H9 (cell line): ENCODE measurements around the gene KCNIP4. TPM values are rescaled to one million over a fixed set of nuclear protein-coding genes. Genes with fewer than 3 reads are reported as not detected.

Experiments
- DNase-seq: peaks from one replicate; pipeline ENCODE4 v3.0.0-alpha.2; 2017
- H2AFZ ChIP-seq: one replicate; pipeline ENCODE4 v1.6.1; 2013; ENCODE audit warnings: mild to moderate bottlenecking, low read length, control low read depth, moderate library complexity
- H2AK5ac ChIP-seq: 2 replicates; pipeline ENCODE4 v1.6.1; 2013; ENCODE audit warnings: low read length, control low read depth, mixed read lengths; ENCODE audit not compliant: insufficient read length
- H2BK120ac ChIP-seq: one replicate; pipeline ENCODE4 v1.6.1; 2013; ENCODE audit warnings: low read depth, mild to moderate bottlenecking, low read length, control low read depth, inconsistent platforms; ENCODE audit not compliant: poor library complexity, severe bottlenecking
- H2BK12ac ChIP-seq: 2 replicates; pipeline ENCODE4 v1.6.1; 2013; ENCODE audit warnings: low read length, control low read depth, mixed read lengths, low read depth; ENCODE audit not compliant: insufficient read length
- H2BK15ac ChIP-seq: 2 replicates; pipeline ENCODE4 v1.6.1; 2013; ENCODE audit warnings: low read depth, low read length, control low read depth
- H2BK20ac ChIP-seq: one replicate; pipeline ENCODE4 v1.6.1; 2013; ENCODE audit warnings: low read depth, mild to moderate bottlenecking, low read length, control low read depth, inconsistent platforms; ENCODE audit not compliant: poor library complexity, severe bottlenecking
- H2BK5ac ChIP-seq: 2 replicates; pipeline ENCODE4 v1.6.1; 2013; ENCODE audit warnings: low read length, control low read depth, mixed read lengths; ENCODE audit not compliant: insufficient read length
- H3K14ac ChIP-seq: 2 replicates; pipeline ENCODE4 v1.6.1; 2013; ENCODE audit warnings: low read length, control low read depth; ENCODE audit not compliant: insufficient read depth
- H3K18ac ChIP-seq: 2 replicates; pipeline ENCODE4 v1.6.1; 2013; ENCODE audit warnings: low read depth, mild to moderate bottlenecking, mixed read lengths, low read length, control low read depth; ENCODE audit not compliant: insufficient read length
- H3K23ac ChIP-seq: 2 replicates; pipeline ENCODE4 v1.6.1; 2013; ENCODE audit warnings: low read length, control low read depth, mixed read lengths, low read depth; ENCODE audit not compliant: insufficient read length
- H3K23me2 ChIP-seq: 2 replicates; pipeline ENCODE4 v1.6.1; 2013; ENCODE audit warnings: low read depth, mild to moderate bottlenecking, mixed read lengths, low read length, control low read depth; ENCODE audit not compliant: insufficient read length, poor library complexity, severe bottlenecking
- H3K27ac ChIP-seq: 2 replicates; pipeline ENCODE4 v1.5.1; 2013; ENCODE audit warnings: low read length, control low read depth, mixed read lengths, low read depth; ENCODE audit not compliant: insufficient read length
- H3K27me3 ChIP-seq: 2 replicates; pipeline ENCODE4 v1.6.1; 2013; ENCODE audit warnings: low read length, control low read depth, inconsistent platforms; ENCODE audit not compliant: insufficient read depth
- H3K4ac ChIP-seq: 2 replicates; pipeline ENCODE4 v1.6.1; 2013; ENCODE audit warnings: low read depth, mild to moderate bottlenecking, control low read depth, inconsistent platforms, low read length, moderate library complexity
- H3K4me1 ChIP-seq: 2 replicates; pipeline ENCODE4 v1.6.1; 2013; ENCODE audit warnings: low read length, control low read depth, inconsistent platforms; ENCODE audit not compliant: insufficient read depth
- H3K4me2 ChIP-seq: 2 replicates; pipeline ENCODE4 v1.6.1; 2013; ENCODE audit warnings: low read length, control low read depth, mixed read lengths; ENCODE audit not compliant: insufficient read length, insufficient read depth
- H3K56ac ChIP-seq: 2 replicates; pipeline ENCODE4 v1.6.1; 2013; ENCODE audit warnings: low read depth, mild to moderate bottlenecking, mixed read lengths, low read length, control low read depth; ENCODE audit not compliant: insufficient read length
- H3K79me1 ChIP-seq: 2 replicates; pipeline ENCODE4 v1.6.1; 2013; ENCODE audit warnings: low read depth, mild to moderate bottlenecking, moderate library complexity, low read length, control low read depth, inconsistent platforms; ENCODE audit not compliant: insufficient read depth, poor library complexity, severe bottlenecking
- H3K79me2 ChIP-seq: 2 replicates; pipeline ENCODE4 v1.6.1; 2013; ENCODE audit warnings: low read length, control low read depth, inconsistent platforms; ENCODE audit not compliant: insufficient read depth
- H3K9ac ChIP-seq: 2 replicates; pipeline ENCODE4 v1.6.1; 2013; ENCODE audit warnings: low read length, control low read depth, mixed read lengths; ENCODE audit not compliant: insufficient read length; ENCODE audit errors: extremely low read depth
- H3K9me3 ChIP-seq: one replicate; pipeline ENCODE4 v1.6.1; 2013; ENCODE audit warnings: low read depth, low read length, inconsistent platforms; ENCODE audit not compliant: control insufficient read depth
- H3T11ph ChIP-seq: one replicate; pipeline ENCODE4 v1.6.1; 2013; ENCODE audit warnings: mild to moderate bottlenecking, low read length, control low read depth, inconsistent platforms
- H4K20me1 ChIP-seq: one replicate; pipeline ENCODE4 v1.6.1; 2013; ENCODE audit not compliant: control insufficient read depth, insufficient read length, insufficient read depth
- H4K5ac ChIP-seq: 2 replicates; pipeline ENCODE4 v1.6.1; 2013; ENCODE audit warnings: low read depth, mild to moderate bottlenecking, mixed read lengths, low read length, control low read depth; ENCODE audit not compliant: insufficient read length
- H4K8ac ChIP-seq: replicated peaks from 2 replicates; pipeline ENCODE4 v1.6.1; 2013; ENCODE audit warnings: low read length, control low read depth, mixed read lengths, low read depth; ENCODE audit not compliant: insufficient read length
- H4K91ac ChIP-seq: 2 replicates; pipeline ENCODE4 v1.6.1; 2013; ENCODE audit warnings: low read depth, mild to moderate bottlenecking, moderate library complexity, mixed read lengths, low read length, control low read depth; ENCODE audit not compliant: insufficient read length
- H3K27ac Mint-ChIP-seq, 3 experiments: 2 replicates in 2 of 3; 3 replicates in 1 of 3; pipeline ENCODE4 v1.8.0; 2020 to 2021; ENCODE audit warnings: mixed read lengths in 3 of 3, mild to moderate bottlenecking in 1 of 3, moderate library complexity in 1 of 3
- H3K27me3 Mint-ChIP-seq: 2 replicates; pipeline ENCODE4 v1.8.0; 2021; ENCODE audit warnings: low read depth, mild to moderate bottlenecking, moderate library complexity, mixed read lengths
- H3K36me3 Mint-ChIP-seq, 3 experiments: 2 replicates in 2 of 3; 3 replicates in 1 of 3; pipeline ENCODE4 v1.8.0; 2020 to 2021; ENCODE audit warnings: low read depth in 3 of 3, mixed read lengths in 3 of 3; ENCODE audit not compliant: insufficient read depth in 1 of 3
- H3K4me1 Mint-ChIP-seq, 2 experiments: 2 replicates each; pipeline ENCODE4 v1.8.0; 2020; ENCODE audit warnings: mixed read lengths in 2 of 2
- H3K4me3 Mint-ChIP-seq, 2 experiments: 2 replicates in 1 of 2; 3 replicates in 1 of 2; pipeline ENCODE4 v1.8.0; 2020 to 2021; ENCODE audit warnings: mild to moderate bottlenecking in 2 of 2, mixed read lengths in 2 of 2, moderate library complexity in 1 of 2
- H3K9me3 Mint-ChIP-seq, 2 experiments: 2 replicates in 1 of 2; 3 replicates in 1 of 2; pipeline ENCODE4 v1.8.0; 2020; ENCODE audit warnings: mild to moderate bottlenecking in 2 of 2, mixed read lengths in 2 of 2, moderate library complexity in 1 of 2
- CTCF ChIP-seq: fragments of 200-600 bp; sonication (generic); conservative IDR thresholded peaks from 3 replicates; pipeline ENCODE4 v1.8.0; 2021; ENCODE audit warnings: antibody characterized with exemption, mild to moderate bottlenecking
- WGBS: extraction: QIAGEN DNeasy Blood & Tissue Kit; methylation state at CpG from one replicate; pipeline ENCODE4 v1.1.7; 2013; ENCODE audit warnings: missing lambda C conversion rate, low lambda C conversion rate, mixed read lengths; ENCODE audit not compliant: insufficient read length; ENCODE audit errors: extremely low coverage; 5-methylcytosine and 5-hydroxymethylcytosine counted together
- total RNA-seq: library from RNA; stranded (reverse); gene quantifications from 2 replicates; pipeline ENCODE4 v1.2.1, GENCODE V29; 2021

KCNIP4 gene
- total RNA-seq, 1 experiment from 2014 or later = not detected

DNA sequence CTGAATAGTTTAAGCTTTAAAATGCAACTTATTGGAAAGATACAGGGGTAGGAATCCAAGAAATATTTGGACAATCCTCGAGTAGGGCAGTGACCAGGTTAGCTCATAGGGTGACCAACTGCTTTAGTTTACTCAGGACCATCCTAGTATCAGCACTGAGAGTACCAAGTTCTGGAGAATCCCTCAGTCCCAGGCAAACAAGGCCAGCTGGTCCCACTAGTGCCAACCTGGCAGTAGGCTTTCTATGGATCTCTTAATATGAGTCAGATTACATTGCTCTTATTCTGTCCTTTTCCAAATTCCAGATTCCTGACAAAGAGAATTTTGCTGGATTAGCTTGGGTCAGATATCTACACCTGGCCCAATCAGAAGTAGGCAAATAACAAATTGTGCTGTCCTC is 493.7 kb downstream of the KCNIP4 start:
- Histone ChIP-seq H4K91ac (no peak overlapping the region), H2AK5ac (no peak overlapping the region), H2BK120ac (no peak overlapping the region), H3K4ac (no peak overlapping the region), H3K56ac (no peak overlapping the region), H2AFZ (no peak overlapping the region), H3K27ac (no peak overlapping the region), H3K14ac (no peak overlapping the region), H4K5ac (no peak overlapping the region), H3K9ac (no peak overlapping the region), H4K20me1 (no peaks in the 10 kb centered on the region), H3K23me2 (no peaks in the 10 kb centered on the region), H3K79me1 (no peaks in the 10 kb centered on the region), H2BK15ac (no peak overlapping the region), H2BK5ac (no peak overlapping the region), H3K79me2 (no peaks in the 10 kb centered on the region), H3K23ac (no peak overlapping the region), H3K4me1 (no peaks in the 10 kb centered on the region), H3T11ph (no peak overlapping the region), H3K27me3 (no peaks in the 10 kb centered on the region), H2BK20ac (no peak overlapping the region), H3K9me3 (no peaks in the 10 kb centered on the region), H3K18ac (no peak overlapping the region), H4K8ac (no peak overlapping the region), H2BK12ac (no peak overlapping the region), H3K4me2 (no peak overlapping the region)
- H3K9me3 Mint-ChIP-seq = no peaks in the 10 kb centered on the region
- H3K36me3 Mint-ChIP-seq = no peaks in the 10 kb centered on the region
- no peak overlapping the region for H3K27ac Mint-ChIP-seq
- DNase-seq = no peak
- no peak overlapping the region for H3K4me3 Mint-ChIP-seq
- H3K4me1 Mint-ChIP-seq = no peaks in the 10 kb centered on the region
- 0 out of 2 replicates have a peak, but pooled peaks cover 1% of the 10 kb centered on the region for H3K27me3 Mint-ChIP-seq
- TF ChIP-seq CTCF = no peak
- WGBS = no CpG with 5 or more reads among the region's 1 CpG
